GM21619 (cell line): Measurements from ENCODE around the gene PYROXD2.
A peak's percentile ranks its signal among the peaks of the same experiment; 100 is the strongest.

Experiments
- ATAC-seq: cut with Tn5 transposase; IDR thresholded peaks from one replicate; pipeline ENCODE4 v1.9.1; 2021; ENCODE audit not compliant: unreplicated experiment

PYROXD2 gene

GRCh38 chr10:98416606-98417388 is 1.8 kb upstream of the PYROXD2 start:
- no peak for ATAC-seq

GRCh38 chr10:98415731-98416119 is 743 bp upstream of the PYROXD2 start:
- ATAC-seq = no peak

GRCh38 chr10:98414578-98414931 is 427 bp downstream of the PYROXD2 start:
- ATAC-seq = no peak

- ATAC-seq = no peak
Observed at GRCh38 chr10:98411768-98412167, 3.2 kb downstream of the PYROXD2 start.

GRCh38 chr10:98411166-98411565 is 3.8 kb downstream of the PYROXD2 start:
- ATAC-seq = no peak

- ATAC-seq = no peak
Observed at GRCh38 chr10:98410759-98411158, 4.2 kb downstream of the PYROXD2 start.

GRCh38 chr10:98410135-98410743 is 4.7 kb downstream of the PYROXD2 start:
- ATAC-seq = no peak

- ATAC-seq = no peak
Observed at GRCh38 chr10:98408799-98409198, 6.2 kb downstream of the PYROXD2 start.

- no peak for ATAC-seq
Observed at GRCh38 chr10:98407744-98408241, 7.2 kb downstream of the PYROXD2 start.

GRCh38 chr10:98407017-98407743 is 7.8 kb downstream of the PYROXD2 start:
- no peak for ATAC-seq

GRCh38 chr10:98405422-98405821 is 9.6 kb downstream of the PYROXD2 start:
- no peak for ATAC-seq

GRCh38 chr10:98404571-98405359 is 10.2 kb downstream of the PYROXD2 start:
- ATAC-seq = peak; percentile 61

GRCh38 chr10:98403812-98404504 is 11.0 kb downstream of the PYROXD2 start:
- no peak for ATAC-seq

- ATAC-seq = no peak
Observed at GRCh38 chr10:98402931-98403718, 11.9 kb downstream of the PYROXD2 start.

- ATAC-seq = no peak
Observed at GRCh38 chr10:98402478-98402877, 12.5 kb downstream of the PYROXD2 start.

GRCh38 chr10:98400482-98400881 is 14.5 kb downstream of the PYROXD2 start:
- no peak for ATAC-seq

GRCh38 chr10:98399784-98400183 is 15.2 kb downstream of the PYROXD2 start:
- ATAC-seq = no peak

- no peak for ATAC-seq
Observed at GRCh38 chr10:98397089-98397600, 17.8 kb downstream of the PYROXD2 start.
